HG02885 (cell line): ENCODE measurements around the gene NLRP3.
"Not testable (repeated sequence)": the region's sequence is repeated elsewhere in the genome, so short reads cannot be mapped to it uniquely, and the experiment has no call there.

Experiments used
- ATAC-seq: cut with Tn5 transposase; IDR thresholded peaks from one replicate; pipeline ENCODE4 v1.9.1; 2021; ENCODE audit warnings: mild to moderate bottlenecking; ENCODE audit not compliant: unreplicated experiment, poor library complexity

The NLRP3 gene

GRCh38 chr1:247415423-247416361, at the start of gene NLRP3:
Gene NLRP3, plus strand, starts transcription at chr1:247416173. Its CDS starts 2,628 bp downstream, at chr1:247418801.
- ATAC-seq: no peak

- ATAC-seq: not testable (repeated sequence)
Observed at GRCh38 chr1:247366345-247366744, 49.6 kb upstream of the NLRP3 start.

GRCh38 chr1:247366926-247367645, 48.9 kb upstream of the NLRP3 start:
- ATAC-seq: no peak

- ATAC-seq: no peak
Observed at GRCh38 chr1:247367786-247368422, 48.1 kb upstream of the NLRP3 start.

GRCh38 chr1:247368490-247369145, 47.4 kb upstream of the NLRP3 start:
- ATAC-seq: no peak

GRCh38 chr1:247370786-247371732, 44.9 kb upstream of the NLRP3 start:
- ATAC-seq: no peak

GRCh38 chr1:247371801-247372259, 44.1 kb upstream of the NLRP3 start:
- no peak for ATAC-seq

- no peak for ATAC-seq
Observed at GRCh38 chr1:247373721-247374141, 42.2 kb upstream of the NLRP3 start.

- not testable (repeated sequence) for ATAC-seq
Observed at GRCh38 chr1:247374651-247375334, 41.2 kb upstream of the NLRP3 start.

- ATAC-seq: no peak
Observed at GRCh38 chr1:247375747-247376146, 40.2 kb upstream of the NLRP3 start.

- no peak for ATAC-seq
Observed at GRCh38 chr1:247376659-247377058, 39.3 kb upstream of the NLRP3 start.

GRCh38 chr1:247377656-247378055, 38.3 kb upstream of the NLRP3 start:
- ATAC-seq: not testable (repeated sequence)

- ATAC-seq: no peak
Observed at GRCh38 chr1:247378334-247379073, 37.5 kb upstream of the NLRP3 start.

GRCh38 chr1:247385283-247385682, 30.7 kb upstream of the NLRP3 start:
- ATAC-seq: no peak

- no peak for ATAC-seq
Observed at GRCh38 chr1:247386217-247386616, 29.8 kb upstream of the NLRP3 start.

- no peak for ATAC-seq
Observed at GRCh38 chr1:247386687-247387086, 29.3 kb upstream of the NLRP3 start.

- no peak for ATAC-seq
Observed at GRCh38 chr1:247387096-247387495, 28.9 kb upstream of the NLRP3 start.

- no peak for ATAC-seq
Observed at GRCh38 chr1:247387565-247387964, 28.4 kb upstream of the NLRP3 start.
